ENCODE results near the gene PLCD1. TPM values are rescaled to one million over a fixed set of nuclear protein-coding genes. Genes with fewer than 3 reads are reported as not detected.
"Not testable (repeated sequence)": the region's sequence is repeated elsewhere in the genome, so short reads cannot be mapped to it uniquely, and the experiment has no call there.

PLCD1 gene
- total RNA-seq, 2 donors from 2014 or later, result 29.7 to 176 TPM

- no peaks in the 10 kb centered on the region for H3K9me3 ChIP-seq
- DNase-seq (ENCODE audit: low spot score), result no peak
- H3K4me3 ChIP-seq, result no peak overlapping the region
- 87% methylated on average over 5 of the region's 5 CpGs for WGBS
- no peaks in the 10 kb centered on the region for H3K36me3 ChIP-seq
- no peak overlapping the region for H3K27ac ChIP-seq
- no peaks in the 10 kb centered on the region for H3K27me3 ChIP-seq (replicated peaks; ENCODE audit: insufficient read depth)
- TF ChIP-seq POLR2AphosphoS5 (IDR thresholded peaks at IDR 0.05), result no peak
- no peak for TF ChIP-seq POLR2A (IDR thresholded peaks at IDR 0.05)
- TF ChIP-seq CTCF (IDR thresholded peaks at IDR 0.05), result no peak
- no peaks in the 10 kb centered on the region for H3K4me1 ChIP-seq (replicated peaks)
- intact Hi-C loops (cut with DNase I), result loop anchor here (5.0 kb wide), 1 partner anchor 36 kb away; no protein-coding TSS in a partner anchor
These were observed 9.0 kb upstream of the PLCD1 start for GRCh38 chr3:38038447-38038911.

- Histone ChIP-seq H3K9me3 (no peaks in the 10 kb centered on the region), H3K36me3 (no peaks in the 10 kb centered on the region), H3K4me1 (replicated peaks) (no peaks in the 10 kb centered on the region), H3K27ac (no peak overlapping the region), H3K4me3 (no peak overlapping the region), H3K27me3 (replicated peaks; ENCODE audit: insufficient read depth) (no peaks in the 10 kb centered on the region)
- intact Hi-C loops (cut with DNase I), result loop anchor here (5.0 kb wide), 1 partner anchor 35 kb away; no protein-coding TSS in a partner anchor
- DNase-seq (ENCODE audit: low spot score), result no peak
- TF ChIP-seq CTCF (IDR thresholded peaks at IDR 0.05), result no peak
- no peak for TF ChIP-seq POLR2A (IDR thresholded peaks at IDR 0.05)
- no peak for TF ChIP-seq POLR2AphosphoS5 (IDR thresholded peaks at IDR 0.05)
- WGBS, result 78% methylated on average over 3 of the region's 3 CpGs
These were observed 7.5 kb upstream of the PLCD1 start for GRCh38 chr3:38036906-38037305.

- Histone ChIP-seq H3K27me3 (replicated peaks; ENCODE audit: insufficient read depth) (no peaks in the 10 kb centered on the region), H3K4me3 (no peak overlapping the region), H3K4me1 (replicated peaks) (no peaks in the 10 kb centered on the region), H3K9me3 (no peaks in the 10 kb centered on the region), H3K27ac (no peak overlapping the region), H3K36me3 (no peaks in the 10 kb centered on the region)
- no peak for DNase-seq (ENCODE audit: low spot score)
- intact Hi-C loops (cut with DNase I), result loop anchor here (5.0 kb wide), 1 partner anchor 34 kb away; no protein-coding TSS in a partner anchor
- whole genome bisulfite sequencing, result 87% methylated on average over 5 of the region's 5 CpGs
- no peak for TF ChIP-seq POLR2AphosphoS5 (IDR thresholded peaks at IDR 0.05)
- no peak for TF ChIP-seq CTCF (IDR thresholded peaks at IDR 0.05)
- no peak for TF ChIP-seq POLR2A (IDR thresholded peaks at IDR 0.05)
These were observed 6.8 kb upstream of the PLCD1 start for GRCh38 chr3:38036286-38036685.

DNA sequence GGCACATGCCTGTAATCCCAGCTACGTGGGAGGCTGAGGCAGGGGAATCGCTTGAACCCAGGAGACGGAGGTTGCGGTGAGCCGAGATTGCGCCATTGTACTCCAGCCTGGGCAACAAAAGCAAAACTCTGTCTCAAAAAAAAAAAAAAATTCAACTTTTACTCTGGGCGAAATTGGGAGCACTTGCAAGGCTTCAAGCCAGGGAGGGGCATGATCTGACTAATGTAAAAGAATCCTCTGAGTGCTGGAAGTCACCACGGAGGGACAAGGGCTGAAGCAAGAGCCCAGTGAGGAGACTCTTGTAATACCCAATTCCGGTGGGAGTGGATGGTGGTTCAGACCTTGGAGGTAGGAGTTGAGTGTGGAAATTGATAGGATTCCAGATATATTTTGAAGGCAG is 4.9 kb upstream of the PLCD1 start:
- intact Hi-C loops (cut with DNase I), result not testable (repeated sequence)
- WGBS, result 90% methylated on average over 9 of the region's 9 CpGs

DNA sequence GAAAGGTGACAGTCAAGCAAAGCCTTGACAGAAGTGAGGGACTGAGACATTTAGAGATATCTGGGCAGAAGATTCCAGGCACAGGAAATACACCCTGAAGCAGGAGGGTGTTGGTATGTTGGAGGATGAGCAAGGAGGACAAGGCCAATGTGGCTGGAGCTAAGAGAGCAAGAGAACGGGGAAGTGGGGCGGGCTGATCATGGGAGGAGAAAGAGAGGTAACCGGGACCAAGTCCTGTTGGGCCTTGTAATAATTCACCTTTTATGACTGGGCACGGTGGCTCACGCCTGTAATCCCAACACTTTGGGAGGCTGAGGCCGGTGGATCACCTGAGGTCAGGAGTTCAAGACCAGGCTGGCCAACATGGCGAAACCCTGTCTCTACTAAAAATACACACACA is 4.1 kb upstream of the PLCD1 start:
- DNase-seq (ENCODE audit: low spot score); H3K4me1 ChIP-seq (replicated peaks); H3K4me3 ChIP-seq; H3K36me3 ChIP-seq; intact Hi-C loops (cut with DNase I); H3K27ac ChIP-seq; H3K9me3 ChIP-seq; H3K27me3 ChIP-seq (replicated peaks; ENCODE audit: insufficient read depth): not testable (repeated sequence)
- WGBS, result 82% methylated on average over 7 of the region's 7 CpGs

More for the DNA sequence above, 4.9 kb upstream of the PLCD1 start:
- not testable (repeated sequence) for DNase-seq (ENCODE audit: low spot score); H3K9me3 ChIP-seq; H3K4me1 ChIP-seq (replicated peaks); H3K27ac ChIP-seq; H3K4me3 ChIP-seq; H3K27me3 ChIP-seq (replicated peaks; ENCODE audit: insufficient read depth); H3K36me3 ChIP-seq

- WGBS, result 100% methylated on average over 1 of the region's 1 CpG
- intact Hi-C loops (cut with DNase I), result no loop called here
- no peak for DNase-seq (ENCODE audit: low spot score)
- Histone ChIP-seq H3K4me1 (replicated peaks) (peaks cover 7% of the 10 kb centered on the region), H3K27ac (no peak overlapping the region), H3K4me3 (no peak overlapping the region), H3K9me3 (no peaks in the 10 kb centered on the region), H3K27me3 (replicated peaks; ENCODE audit: insufficient read depth) (no peaks in the 10 kb centered on the region), H3K36me3 (no peaks in the 10 kb centered on the region)
- no peak for TF ChIP-seq POLR2AphosphoS5 (IDR thresholded peaks at IDR 0.05)
- TF ChIP-seq POLR2A (IDR thresholded peaks at IDR 0.05), result no peak
- no peak for TF ChIP-seq CTCF (IDR thresholded peaks at IDR 0.05)
These were observed 3.0 kb upstream of the PLCD1 start for GRCh38 chr3:38032328-38032865.
